NCI-H526 treated with DMSO at 0.1 percent for 48 hours (cell line): ENCODE measurements around the gene TNFAIP3.

Experiments
- DNase-seq: peaks from one replicate; lab custom pipeline; 2025; lab: John Stamatoyannopoulos, UW

TNFAIP3 gene

DNA sequence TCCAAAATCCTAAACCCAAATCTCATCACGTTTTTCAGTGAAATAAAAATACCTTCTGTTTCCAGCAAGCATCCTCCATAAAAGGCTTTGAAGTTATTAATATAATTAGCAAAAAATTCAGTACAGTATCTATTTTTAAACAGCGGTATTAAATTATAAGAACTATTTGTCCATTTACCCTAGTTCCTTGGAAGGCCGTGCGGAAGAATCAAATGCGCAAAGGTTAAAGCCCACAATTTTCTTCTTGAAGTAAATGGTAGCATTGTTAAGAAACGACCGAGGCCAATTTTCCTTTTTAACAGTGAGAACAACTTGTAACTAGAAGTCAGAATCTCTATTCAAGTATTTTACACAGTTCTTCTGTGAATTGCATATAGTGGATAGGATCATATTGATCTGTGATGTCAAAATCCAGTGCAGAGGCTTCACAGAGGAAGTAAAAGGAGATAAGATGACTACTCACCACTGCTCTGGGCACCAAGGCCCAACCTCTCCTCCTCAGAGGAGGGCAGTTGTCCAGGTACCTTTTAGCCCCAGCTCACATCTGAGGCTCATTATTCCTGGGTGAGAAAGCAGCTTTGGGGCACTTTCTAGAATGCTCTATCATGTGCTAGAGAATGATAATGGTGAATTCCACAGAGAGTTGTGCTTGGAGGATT, 36.3 kb downstream of the TNFAIP3 start:
- no peak for DNase-seq

DNA sequence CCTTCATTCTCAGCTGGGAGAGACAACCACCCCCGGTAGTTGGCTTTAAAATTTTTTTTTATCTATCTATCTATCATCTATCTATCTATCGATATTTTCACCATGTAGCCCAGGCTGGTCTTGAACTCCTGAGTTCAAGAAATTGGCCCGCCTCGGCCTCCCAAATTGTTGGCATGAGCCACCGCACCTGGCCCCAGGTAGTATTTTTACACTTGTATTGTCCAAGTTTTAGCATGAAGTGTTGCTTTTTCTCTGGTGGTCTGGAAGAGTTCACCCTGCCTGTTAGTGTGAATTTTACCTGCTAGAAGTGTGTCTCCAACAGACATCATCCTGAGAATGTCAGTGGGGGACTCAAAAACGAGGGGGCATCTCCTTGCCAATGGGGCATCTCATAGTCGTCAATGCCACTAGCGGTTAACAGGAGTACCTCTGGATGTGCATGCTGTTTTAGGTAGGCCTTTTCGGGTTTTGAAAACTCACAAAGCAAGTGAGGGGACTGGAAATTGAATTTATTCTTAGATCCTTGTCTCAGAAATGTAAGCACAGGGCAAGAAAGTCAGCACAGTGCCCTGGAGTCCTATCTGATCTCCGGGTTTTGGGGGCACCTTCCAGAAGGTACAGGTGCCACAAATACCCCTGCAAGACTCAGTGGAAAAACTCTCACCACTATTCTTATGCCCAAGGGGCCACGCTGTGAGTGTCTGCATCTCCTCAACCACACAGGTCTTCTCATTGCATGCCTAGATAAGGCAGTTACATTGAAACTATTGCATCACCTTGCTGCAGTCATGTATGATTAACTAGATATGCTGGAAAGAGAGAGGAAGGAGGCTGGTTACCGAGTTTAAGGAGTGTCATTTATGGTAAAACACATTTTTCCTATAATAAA, 37.1 kb downstream of the TNFAIP3 start:
- DNase-seq: no peak

DNA sequence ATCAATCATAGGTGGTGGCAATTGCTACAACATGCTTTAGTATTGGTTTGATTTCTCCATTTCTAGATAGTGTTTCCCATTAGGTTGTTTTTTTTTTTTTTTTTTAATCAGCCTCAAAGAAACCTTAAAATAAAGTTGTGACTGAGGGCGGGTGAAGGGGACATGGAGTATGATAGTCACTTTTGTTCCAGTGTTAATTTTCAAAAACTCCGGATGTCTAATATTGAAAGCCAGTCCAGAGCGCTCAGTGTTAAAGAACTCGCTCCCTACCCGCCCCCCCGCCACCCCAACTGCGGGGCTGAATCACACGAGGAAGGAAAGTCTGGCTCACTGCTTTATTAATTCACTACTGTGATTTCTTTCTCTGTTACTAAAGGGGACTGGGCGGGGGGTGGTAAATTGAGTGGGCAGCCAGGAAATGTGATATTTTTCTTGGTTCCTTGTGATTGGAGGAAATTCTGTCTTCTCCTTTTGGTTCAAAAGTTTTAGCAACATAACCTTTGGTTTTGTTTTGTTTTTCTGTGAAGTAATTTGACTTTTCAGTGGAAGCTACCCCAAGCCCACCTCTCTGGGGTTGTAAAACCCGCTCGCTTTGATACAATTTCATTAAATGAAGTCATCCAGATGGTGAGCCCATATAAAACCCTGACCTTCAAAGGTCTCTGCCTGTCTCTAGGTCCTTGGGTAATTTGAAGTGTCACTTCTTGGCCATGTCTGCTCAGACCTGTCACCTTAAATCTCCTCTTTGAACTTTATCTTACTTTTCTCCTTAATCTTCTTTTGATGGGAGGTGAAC, 38.0 kb downstream of the TNFAIP3 start:
- no peak for DNase-seq

DNA sequence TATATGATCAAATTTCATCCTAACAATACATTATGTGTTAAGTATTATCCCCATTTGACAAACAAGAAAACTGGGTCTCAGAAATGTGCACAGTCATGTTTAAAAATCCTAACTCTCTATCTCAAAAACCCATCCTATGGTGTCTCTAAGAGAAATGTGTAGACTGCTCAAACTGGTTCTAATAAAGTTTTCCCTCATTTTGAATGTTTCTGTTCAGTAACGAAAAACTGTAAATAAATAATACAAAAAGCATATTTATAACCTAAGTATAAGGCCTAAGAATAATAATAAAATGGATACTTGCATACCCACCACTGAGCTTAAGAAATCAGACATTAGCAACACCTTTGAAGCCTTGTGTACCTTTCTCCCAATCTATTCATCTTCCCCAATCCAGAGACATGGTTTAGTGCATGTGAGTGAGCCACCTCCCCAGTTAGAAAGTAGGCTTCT, 39.0 kb downstream of the TNFAIP3 start:
- DNase-seq: no peak

DNA sequence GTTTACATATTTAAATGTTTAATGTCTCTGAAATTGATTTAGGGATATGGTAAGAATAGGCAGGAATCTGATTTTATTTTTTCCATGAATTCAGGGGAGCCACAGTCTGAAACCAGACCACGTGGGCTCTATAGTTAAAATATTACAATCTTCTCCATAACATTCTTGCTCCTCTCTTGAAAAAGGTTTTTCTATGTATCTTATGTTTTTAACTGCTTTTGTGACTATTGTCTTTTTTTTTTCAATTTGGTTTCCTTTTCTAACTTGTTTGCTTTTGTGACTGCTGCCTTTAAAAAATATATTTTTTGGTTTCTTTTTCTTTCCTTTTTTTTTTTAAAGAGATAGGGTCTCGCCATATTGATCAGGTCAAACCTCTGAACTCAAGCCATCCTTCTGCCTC, 40.1 kb downstream of the TNFAIP3 start:
- DNase-seq: no peak

DNA sequence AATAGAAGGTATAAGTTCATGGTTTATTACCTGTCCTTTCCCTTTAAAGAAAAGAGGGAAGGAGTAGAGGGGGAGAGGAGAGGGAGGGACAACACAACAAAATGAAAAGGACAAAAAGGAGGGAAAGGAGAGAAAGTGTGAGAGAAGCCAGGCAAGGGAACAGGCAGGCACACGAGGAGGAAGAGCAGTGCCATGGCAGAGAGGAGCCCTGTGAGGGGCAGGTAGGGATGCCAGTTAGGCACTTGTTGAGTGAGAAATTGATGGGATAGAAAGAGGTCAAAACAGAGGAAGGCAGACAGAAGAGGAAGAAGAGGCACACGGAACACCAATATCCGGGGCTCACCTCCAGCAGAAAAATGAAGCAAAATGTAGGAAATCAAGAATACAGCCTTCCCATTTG, 42.5 kb downstream of the TNFAIP3 start:
- no peak for DNase-seq

DNA sequence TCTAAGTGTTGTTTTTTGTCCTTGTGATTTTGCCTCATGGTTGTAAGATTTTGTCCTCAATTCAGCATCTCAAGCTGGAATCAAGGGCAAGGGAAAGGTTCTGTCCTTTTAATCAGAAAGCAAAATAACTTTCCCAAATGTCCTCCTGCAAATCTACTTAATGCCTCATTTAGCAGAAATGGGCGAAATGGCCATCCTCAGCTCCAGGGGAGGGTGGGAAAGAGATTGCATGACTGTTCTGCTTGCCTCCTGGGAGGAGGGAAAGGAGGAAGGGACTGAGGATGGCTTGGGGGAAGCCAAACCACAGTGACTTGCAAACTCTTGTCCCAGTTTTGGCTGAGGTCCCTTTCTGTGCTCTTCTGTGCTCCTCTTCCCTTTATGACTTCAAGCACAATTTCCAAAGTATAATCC, 43.4 kb downstream of the TNFAIP3 start:
- no peak for DNase-seq

DNA sequence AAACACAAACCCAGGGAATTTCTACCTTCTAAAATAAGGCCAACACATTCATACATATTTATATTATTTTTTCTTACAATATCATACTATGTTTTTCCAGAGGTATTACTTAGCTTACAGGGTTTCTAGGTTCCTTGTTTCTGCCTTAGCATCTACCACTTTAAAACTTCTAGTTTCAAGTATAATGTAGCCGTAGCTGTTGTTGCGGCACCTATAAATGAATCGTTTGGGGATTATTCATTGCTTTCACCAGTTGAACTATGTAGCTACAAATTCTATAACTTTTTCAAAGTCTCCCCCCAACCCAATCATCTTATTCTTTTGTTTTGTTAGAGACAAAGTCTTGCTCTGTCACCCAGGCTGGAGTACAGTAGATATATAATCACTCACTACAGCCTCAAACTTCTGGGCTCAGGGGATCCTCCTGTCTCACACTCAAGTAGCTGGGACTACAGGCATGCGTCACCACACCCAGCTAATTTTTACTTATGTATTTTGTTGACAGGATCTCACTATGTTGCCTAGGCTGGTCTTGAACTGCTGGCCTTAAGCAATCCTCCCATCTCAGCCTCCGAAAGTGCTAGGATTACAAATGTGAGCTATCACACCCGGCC, 43.9 kb downstream of the TNFAIP3 start:
- DNase-seq: no peak

DNA sequence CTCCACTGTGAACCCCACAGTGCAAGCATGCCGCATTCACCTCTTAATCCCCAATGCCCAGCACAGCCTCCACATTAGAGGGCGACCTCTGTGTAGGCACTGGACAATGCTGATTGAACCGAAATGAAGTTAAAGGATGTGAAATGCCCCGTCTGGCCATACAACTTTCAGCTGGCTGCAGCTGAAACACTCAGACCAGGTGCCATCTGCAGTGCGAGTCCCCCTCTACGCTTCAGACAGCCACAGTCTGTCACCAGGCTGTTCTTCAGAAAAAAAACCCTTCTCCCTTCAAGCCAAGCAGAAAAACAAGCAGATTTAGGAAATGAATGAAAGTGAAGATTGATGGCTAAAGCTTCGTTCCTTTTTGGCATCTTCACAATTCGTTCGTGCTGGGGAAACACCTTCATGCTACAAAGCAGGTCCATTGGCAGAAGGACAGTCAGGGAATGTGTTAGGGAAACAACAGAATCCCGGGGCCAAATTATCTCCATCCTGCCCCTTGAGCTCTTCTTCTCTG, 44.7 kb downstream of the TNFAIP3 start:
- DNase-seq: no peak

DNA sequence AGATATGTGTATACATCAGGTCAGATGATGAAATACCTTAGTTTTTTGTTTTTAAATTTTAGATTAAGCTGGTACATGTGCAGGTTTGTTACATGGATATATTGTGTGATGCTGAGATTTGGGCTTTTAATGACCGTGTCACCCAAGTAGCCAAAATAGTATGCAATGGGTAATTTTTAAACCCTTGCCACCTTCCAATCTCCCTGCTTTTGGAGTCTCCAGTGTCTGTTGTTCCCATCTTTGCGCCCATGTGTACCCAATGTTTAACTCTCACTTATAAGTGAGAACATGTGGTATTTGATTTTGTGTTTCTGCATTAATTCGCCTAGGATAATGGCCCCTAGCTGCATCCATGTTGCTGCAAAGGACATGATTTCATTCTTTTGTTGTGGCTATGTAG, 45.8 kb downstream of the TNFAIP3 start:
- no peak for DNase-seq

DNA sequence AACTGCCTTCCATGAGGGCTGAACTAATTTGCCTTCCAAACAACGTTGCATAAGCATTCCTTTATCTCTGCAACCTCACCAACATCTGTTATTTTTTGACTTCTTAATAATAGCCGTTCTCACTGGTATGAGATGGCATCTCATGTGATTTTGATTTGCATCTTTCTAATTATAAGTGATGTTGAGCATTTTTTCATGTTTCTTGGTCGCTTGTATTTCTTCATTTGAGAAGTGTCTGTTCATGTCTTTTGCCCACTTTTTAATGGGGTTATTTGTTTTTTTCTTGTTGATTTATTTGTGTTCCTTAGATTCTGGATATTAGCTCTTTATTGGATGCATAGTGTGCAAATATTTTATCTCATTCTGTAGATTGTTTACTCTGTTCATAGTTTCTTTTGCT, 46.4 kb downstream of the TNFAIP3 start:
- no peak for DNase-seq

DNA sequence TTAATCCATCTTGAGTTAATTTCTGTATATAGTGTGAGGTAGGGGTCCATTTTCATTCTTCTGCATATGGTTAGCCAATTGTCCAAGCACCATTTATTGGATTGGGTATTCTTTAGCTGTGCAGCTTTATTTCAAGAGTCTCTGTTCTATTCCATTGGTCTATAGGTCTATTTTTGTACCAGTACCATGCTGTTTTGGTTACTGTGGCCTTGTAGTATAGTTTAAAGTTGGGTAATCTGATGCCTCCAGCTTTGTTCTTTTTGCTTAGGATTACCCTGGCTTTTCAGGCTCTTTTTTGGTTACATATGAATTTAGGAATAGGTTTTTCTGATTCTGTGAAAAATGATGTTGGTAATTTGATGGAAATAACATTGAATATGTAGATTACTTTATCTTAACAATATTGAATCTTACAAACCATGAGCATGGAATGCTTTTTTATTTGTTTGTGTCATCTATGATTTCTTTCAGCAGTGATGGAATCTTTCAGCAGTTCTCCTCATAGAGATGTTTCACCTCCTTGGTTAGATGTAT, 47.0 kb downstream of the TNFAIP3 start:
- no peak for DNase-seq

DNA sequence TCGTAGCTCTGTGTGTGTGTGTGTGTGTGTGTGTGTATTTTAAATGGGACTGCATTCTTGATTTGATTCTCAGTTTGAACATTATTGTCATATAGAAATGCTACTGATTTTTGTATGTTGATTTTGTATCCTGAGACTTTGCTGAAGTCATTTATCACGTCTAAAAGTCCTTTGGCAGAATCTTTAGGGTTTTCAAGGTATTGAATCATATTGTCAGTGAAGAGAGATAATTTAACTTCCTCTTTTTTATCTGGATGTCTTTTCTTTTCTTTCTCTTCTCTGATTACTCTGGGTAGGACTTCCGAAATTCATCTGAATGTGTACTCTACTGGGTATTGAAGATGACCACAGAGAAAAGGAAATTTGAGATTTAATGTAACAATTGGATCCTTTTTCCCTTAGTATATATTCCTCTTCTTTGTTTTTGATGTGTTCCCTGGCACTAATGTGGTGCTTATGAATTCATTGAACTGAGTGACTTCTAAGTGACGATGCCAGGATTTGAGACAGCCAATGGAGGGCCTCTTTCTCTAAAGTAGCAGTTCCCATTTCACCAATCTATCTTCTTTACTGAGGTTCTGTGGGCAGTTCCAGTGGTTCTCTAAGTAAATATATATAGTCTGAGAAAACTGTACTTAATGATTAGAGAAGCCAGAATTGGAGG, 47.6 kb downstream of the TNFAIP3 start:
- no peak for DNase-seq

DNA sequence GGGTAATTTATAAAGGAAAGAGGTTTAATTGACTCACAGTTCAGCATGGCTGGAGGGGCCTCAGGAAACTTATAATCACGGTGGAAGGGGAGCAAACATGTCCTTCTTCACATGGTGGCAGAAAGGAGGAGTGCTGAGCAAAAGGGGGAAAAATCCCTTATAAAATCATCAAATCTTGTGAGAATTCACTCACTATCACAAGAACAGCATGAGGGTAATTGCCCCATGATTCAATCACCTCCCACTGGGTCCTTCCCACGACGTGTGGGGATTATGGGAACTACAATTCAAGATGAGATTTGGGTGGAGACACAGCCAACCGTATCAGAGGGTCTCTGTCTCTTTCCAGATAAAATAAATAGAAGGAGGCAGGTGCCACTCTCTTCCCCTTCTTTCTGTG, 48.7 kb downstream of the TNFAIP3 start:
- DNase-seq: no peak

DNA sequence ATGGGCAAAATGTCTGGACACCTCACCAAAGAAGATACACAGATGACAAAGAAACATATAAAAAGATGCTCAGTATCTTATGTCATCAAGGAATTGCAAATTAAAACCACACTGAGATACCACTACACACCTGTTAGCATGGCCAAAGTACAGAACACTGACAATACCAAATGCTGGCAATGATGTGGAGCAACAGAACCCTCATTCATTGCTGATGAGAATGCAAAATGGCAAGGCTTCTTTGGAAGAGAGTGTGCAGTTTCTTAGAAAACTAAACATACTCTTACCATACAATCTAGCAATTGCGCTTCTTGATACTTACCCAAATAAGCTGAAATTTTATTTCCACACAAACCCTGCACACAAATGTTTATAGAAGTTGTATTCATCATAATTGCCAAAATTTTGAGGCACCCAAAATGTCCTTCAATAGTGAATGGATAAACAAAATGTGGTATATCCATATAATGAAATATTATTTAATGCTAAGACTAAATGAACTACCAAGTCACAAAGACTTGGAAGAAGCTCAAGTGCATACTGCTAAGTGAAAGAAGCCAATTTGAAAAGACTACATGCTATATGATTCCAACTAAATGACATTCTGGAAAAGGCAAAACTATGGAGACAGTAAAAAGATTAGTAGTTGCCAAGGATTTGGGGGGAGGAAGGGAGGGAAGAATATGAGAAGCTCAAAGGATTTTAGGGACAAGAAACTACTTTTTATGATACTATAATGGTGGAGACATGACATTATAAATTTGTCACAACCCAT, 50.7 kb downstream of the TNFAIP3 start:
- no peak for DNase-seq

DNA sequence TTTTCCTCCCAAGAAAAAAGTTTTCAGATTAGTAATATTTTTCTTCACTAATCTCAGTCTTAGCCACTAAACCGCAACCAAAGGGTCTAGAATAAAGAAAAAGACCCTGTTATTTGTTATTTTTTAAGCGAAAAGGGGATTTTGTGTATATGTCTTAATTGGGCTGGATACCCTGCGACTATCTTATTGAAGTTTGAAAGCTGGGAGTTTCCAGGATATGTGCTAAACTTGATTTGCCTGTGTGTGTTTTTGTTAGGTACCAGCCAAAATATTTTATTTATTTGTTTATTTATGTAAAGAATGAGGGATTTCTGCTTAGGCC, 52.4 kb downstream of the TNFAIP3 start:
- DNase-seq: no peak

DNA sequence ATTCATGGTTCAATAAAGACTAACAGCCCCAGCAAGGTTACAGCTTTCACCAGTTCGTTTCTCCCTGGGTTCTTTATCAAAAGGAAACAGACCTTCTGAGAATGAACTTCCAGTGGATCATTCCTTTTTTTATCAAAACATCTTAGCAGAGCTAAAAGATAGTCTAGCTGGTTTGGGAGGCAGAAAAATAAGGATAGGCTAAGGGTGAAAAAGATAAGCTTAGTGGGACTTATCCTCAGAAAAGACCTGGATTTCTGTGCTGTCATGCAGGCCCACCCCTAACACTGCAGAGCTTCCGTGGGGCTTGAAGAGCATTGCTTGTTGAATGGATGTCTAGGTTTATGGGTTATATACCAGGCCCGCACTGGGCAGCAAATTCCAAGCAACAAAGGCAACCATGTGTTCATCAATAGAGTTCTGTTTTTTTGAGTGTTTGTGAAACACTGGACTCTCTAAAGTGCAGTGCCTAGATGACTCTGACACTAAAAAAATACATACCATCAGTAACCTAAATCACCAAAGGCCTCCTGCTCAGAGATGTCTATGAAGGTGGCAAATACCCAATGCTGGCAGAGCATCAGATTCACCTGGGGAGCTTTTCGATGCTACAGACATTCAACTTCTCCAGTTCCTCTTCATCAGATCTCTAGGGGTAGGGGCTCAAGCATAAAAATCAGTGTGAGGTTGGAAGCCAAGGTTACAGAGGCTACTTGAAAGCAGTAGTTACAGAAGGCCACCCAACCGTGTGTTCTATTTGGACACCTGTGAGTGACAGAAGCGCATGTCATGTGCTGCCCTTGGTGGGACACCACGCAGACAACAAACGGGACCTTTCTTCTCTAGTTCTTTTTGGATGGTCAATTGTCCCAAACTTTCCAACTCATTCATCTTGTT, 53.0 kb downstream of the TNFAIP3 start:
- DNase-seq: no peak

DNA sequence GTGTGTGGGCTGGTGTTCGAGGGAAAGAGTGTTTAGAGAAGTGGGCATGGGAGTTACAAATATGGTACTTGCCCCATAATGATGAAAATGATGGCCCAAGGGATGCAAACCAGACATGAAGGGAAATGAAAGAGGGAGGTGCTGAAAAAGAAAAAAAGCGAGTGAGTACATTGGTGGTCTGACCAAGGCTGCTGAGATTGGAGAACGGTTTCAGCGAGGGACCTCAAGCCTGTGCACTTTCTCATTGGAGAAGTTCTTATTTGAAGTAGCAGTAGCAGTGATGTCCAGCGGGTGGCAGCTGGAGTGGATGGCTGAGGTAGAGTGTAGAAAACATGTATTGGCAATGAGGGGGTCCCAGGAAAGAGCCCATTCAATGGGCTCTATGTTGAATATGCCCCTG, 54.8 kb downstream of the TNFAIP3 start:
- no peak for DNase-seq

DNA sequence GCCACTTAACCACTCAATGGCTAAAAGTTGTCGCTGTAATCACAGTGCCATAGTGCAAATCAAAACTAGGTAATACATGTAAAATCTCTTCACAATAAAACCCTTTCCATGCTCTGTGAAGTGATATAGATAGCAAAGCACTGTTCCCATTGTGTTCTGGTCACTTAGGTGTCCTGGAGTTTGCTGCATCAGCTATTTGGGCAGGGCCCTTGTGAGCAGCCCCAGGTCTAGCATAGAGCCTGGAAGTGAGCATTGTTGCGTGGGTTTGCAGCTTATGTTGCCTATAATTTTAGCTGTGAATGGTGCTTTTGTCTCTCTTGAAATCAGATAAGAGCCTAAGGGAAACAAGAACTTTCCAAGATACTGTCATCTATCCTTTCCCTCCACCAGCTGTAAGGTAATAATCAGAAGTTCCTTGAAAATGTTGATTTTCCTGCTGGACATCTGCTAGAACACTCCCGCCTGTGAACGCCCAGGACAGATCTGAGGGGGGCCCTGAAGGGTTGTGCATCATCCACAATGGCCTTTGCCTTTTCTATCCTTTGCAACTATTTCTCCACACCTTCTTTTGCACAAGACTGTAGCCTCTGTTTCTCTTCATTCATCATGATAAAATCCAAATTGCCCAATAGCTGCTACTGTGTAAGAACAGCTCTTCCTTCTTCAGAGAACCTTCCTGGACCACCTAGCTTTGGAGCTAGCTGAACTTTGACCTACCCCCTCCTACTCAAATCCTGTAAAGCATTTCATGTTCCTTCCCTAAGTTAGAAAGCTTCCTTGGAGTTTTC, 57.0 kb downstream of the TNFAIP3 start:
- DNase-seq: no peak
